ENCODE measurements around the gene PKN2.

Gene PKN2

DNA sequence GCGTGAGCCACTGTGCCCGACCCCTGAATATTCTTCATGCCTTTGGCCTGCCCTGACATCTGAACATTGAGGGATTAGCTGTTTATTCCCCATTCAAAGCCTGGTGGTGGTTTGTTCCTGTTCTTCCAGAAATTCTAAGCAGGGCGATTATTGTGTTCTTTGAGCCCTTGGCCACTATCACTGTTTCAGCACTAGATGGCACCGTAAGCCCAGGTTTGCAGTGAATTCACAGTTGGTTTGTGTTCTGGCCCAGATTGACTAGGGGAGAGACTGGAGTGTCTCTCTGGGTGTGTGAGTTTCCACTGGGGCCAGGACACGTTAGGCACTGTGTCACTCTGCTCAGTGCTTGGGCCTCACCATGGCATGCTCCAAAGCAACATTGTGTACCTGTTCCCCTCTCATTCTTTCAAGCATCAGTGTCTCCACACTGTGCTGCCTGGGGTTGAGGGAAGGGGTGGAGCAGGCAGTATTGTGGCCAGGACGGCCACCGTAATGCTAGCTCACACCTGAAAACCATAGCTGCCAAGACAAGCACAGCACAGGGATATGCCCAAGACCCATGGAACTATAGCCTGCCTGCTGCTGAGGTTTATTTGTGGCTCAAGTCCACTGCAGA, 52.7 kb downstream of the PKN2 start:
- no peak for DNase-seq

DNA sequence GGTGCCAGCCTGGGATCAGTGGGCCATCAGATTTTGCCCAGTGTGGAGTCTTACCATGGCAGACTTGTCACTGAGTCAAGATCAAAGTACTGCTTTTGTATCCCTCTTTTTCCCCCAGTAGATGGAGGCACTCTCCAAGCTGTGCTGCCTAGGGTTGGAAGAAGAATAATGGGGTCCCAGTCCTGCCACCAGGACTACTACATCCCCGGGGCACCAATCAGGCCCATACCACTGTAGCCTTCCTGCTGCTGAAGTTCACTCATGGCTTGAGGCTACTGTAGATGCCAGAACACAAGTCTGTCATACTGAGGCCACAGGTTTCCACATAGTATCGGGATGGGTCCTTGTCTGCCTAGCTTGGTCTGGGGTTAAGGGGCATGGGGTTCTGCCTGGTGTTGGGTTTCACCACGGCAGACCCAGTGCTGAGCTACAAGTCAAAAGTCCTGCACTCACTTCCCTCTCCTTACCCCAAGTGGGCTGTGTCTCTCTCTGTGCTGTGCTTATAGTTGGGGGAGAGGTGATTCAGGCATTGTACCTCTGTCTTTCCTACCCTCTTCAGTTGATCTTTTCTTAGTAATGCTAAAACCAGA, 53.4 kb downstream of the PKN2 start:
- DNase-seq, result no peak

DNA sequence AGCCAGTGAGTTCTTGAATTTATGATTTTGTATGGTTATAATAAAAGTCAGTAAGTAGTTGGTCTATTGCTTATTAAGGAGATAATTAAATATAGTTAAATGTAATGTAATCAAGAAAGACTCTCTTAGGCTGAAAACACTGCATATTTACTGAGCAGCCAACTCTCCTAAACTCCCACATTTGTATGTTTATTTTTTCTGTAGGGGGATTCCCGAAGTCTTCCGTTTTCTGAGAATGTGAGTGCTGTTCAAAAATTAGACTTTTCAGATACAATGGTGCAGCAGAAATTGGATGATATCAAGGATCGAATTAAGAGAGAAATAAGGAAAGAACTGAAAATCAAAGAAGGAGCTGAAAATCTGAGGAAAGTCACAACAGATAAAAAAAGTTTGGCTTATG, 56.7 kb downstream of the PKN2 start:
- no peak for DNase-seq

DNA sequence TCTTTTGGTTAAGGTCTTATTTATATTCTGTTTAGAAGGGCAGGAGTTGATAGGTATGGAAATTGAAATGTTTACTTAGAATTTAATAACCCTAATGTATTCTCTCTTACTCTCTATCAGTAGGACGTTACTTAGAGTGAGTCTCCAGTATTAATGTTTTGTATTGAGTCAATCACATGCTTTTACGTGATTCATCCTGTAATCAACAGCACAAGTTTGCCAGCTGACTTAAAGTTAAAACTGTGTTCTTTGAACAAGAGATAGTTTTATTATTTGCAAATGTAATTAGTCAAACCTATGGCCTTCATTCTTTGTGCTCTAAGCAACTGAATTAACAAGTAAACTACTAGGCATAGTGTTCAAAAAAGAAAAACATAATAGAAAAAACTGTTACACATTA, 57.3 kb downstream of the PKN2 start:
- no peak for DNase-seq

- no peak for DNase-seq
Observed at GRCh38 chr1:88742531-88742930, 58.5 kb downstream of the PKN2 start.

GRCh38 chr1:88744142-88744541, 60.1 kb downstream of the PKN2 start:
- no peak for DNase-seq

GRCh38 chr1:88746916-88747315, 62.8 kb downstream of the PKN2 start:
- DNase-seq, result no peak

DNA sequence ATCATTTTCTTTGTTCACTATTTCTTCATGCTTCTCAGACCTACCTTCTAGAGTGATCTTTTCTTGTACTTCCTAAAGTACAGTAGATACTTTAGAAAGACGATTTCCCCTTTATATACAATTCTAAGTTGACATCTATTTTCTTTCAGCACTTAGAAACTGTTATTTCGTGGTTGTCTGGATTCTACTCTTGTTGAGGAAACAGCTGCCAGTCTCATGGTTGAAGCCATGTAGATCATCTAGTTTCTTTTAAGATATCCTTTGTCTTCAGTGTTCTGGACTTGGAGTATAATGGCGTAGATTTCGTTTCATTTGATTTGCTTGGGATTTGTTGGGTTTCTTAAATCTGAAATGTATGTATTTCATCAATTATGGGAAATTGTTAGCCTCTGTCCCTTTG, 67.6 kb downstream of the PKN2 start:
- DNase-seq, result no peak

- no peak for DNase-seq
Observed at GRCh38 chr1:88753506-88753905, 69.4 kb downstream of the PKN2 start.

DNA sequence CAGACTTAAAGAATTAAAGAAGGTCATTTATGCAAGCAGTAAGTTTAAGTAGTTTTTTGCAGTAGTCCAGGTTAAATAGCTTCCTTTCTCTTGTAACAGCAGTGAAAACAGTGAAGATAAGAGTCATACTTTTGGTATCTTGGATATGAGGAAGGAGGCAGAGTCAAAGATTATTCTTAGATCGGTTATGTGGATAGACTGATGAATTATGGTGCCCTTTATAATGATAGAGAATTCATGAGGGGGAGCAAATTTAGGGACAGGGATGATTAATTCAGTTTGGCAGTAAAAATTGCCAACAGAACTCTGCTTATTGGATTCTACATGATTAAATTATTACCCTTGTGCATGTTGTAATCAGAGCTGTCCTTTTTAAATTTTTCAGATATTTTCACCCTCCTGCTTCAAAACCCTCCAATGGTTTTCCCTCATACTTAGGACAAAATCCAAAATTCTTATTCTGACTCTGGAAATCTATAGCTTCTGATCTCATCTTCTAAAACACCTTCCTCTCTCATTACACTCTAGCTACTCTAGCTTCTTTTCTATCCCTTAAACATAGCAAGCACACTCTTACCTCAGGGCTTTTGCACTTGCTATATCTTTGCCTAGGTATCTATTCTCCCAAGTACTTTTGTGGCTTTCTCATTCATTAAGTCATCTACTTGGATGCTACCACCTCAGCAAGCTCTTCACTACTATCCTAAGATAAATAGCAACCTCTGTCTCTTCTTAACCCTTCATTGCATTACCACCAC, 79.8 kb downstream of the PKN2 start:
- no peak for DNase-seq

DNA sequence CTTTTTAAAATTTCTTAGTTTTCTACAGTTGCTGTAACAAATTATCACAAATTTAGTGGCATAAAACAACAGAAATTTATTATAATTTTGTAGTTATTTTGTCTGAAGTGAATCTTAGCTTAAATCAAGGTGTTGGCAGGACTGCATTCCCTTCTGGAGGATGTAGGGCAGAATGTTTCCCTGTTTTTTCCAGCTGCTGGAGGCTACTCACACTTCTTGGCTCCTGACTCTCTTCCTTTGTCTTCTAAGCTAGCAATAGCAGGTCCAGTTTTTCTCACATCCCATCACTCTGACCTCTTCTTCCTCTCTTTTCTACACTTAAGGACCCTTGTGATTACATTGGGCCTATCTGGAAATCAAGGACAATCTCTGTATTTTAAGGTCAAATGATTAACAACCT, 84.1 kb downstream of the PKN2 start:
- DNase-seq, result no peak

GRCh38 chr1:88768816-88769215, 84.7 kb downstream of the PKN2 start:
- peak; percentile 2 for DNase-seq

DNA sequence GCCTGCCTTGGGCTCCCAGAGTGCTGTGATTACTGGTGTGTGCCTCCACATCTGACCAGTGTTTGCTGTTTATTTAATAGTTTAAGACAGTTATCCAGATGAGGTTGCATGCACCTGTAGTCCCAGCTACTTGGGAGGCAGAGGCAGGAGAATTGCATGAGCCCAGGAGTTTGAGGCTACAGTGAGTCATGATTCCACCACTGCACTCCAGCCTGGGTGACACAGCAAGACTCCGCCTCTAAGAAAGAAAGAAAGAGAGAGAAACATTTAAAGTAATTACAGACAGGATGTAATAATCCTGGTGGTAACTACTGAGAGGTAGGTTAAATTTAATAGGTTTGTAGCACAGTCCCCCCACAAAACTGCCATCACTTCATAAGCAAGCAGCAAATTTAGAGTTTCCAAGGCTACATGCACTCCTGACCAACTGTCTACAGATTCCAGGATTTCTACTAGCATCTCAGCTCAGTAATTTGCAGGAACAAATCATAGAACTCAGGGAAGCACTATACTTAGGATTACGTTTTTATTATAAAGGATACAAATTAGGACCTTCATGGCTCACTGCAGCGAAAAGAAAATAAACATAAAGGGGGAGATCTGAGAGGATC, 89.6 kb downstream of the PKN2 start:
- no peak for DNase-seq

GRCh38 chr1:88774151-88774556, 90.1 kb downstream of the PKN2 start:
- DNase-seq, result no peak

- no peak for DNase-seq
Observed at GRCh38 chr1:88777604-88778149, 93.6 kb downstream of the PKN2 start.

DNA sequence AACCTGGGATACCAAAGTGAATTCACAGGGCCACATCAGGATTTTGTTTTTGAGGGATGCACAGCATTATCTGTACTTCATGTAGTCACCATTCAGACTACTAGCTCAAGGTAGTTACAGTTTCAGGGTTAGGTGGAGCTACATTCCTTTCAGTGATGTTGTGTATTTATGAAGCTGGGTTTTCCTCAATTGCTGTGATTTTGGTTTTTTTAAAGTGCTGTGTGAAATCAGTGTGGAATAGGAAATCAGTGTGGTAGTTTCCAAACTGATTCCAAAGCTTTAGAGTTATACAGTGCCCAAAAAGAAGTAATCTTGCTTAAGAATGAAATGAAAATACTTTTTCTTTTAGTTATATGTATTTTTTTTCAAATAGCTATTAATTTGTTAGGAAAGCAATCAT, 95.8 kb downstream of the PKN2 start:
- no peak for DNase-seq

DNA sequence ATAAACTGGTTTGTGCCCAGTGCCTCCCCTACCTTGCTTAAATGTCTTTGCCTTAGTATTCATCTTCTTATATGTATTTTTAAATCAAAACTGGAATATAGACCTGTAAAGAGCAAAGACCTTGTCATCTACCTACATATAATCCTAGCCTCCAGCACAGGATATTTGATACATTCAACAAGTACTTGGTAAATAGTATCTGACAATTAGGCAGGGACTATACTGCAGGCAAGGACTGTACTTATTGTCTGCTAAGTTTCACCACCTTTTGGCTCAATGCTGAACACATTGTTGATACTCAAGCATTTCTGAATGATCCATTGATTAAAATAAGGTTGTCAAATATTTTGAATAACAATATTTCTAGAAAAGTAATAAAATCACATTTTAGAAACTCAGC, 96.4 kb downstream of the PKN2 start:
- DNase-seq, result no peak

DNA sequence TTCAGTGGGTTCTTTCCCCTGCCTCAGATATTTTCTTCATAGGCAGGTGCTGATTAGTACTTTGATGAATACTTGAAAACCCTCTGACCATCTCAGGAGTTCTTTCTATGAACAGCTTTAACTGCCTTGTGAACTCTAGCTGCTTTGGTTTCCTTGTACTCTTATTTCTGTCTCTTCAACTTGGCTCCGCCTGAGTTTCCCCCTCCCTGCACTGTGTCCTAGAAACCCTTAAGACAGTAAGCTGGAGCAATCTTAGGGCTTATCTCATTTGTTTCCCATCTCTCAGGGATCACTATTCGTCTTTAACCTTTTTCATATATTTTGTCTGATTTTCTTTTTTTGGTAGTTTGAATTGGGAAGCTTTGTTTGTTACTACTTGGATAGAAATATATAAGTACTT, 99.1 kb downstream of the PKN2 start:
- DNase-seq, result no peak

GRCh38 chr1:88784551-88784950, 100.5 kb downstream of the PKN2 start:
- no peak for DNase-seq

- DNase-seq, result no peak
Observed at GRCh38 chr1:88787023-88787903, 103.2 kb downstream of the PKN2 start.

DNA sequence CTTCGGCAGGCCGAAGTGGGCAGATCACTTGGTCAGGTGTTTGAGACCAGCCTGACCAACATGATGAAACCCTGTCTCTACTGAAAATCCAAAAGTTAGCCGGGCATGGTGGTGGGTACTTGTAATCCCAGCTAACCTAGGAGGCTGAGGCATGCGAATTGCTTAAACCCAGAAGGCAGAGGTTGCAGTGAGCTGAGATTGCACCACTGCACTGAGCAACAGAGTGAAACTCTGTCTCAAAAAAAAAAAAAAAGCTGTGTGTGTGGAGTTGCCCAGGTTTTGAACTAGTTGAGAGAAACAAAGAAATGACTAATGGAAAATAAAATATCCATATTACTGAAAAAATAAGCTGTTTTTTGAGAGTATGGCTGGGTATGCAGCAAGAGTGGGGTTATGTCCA, 107.1 kb downstream of the PKN2 start:
- DNase-seq, result no peak

DNA sequence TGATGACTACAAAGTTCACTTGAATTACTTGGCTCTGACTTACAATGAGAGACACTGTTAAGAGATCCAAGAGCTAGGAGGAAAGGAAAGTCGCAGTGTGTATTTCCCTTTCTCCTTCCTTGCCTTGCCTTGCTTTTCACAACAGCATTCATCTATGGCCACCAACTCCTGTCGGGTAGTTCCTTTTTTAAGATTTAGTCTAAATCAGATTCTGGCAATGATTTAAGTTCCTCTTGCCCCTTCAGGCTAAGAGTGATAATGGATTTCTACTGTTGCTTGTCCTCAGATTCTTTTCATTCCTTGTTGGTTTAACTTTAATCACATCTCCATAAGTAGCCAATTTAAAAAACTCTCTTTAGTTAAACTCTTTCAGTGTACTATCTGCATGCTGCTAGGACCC, 115.4 kb downstream of the PKN2 start:
- no peak for DNase-seq

Measured in retina (tissue), 1 donor.